EH (cell line): ENCODE results near the gene GNAL.

Source experiments
- DNase-seq: peaks from one replicate; pipeline ENCODE4 v3.0.0-alpha.2; 2015; ENCODE audit warnings: low read depth

The GNAL gene

DNA sequence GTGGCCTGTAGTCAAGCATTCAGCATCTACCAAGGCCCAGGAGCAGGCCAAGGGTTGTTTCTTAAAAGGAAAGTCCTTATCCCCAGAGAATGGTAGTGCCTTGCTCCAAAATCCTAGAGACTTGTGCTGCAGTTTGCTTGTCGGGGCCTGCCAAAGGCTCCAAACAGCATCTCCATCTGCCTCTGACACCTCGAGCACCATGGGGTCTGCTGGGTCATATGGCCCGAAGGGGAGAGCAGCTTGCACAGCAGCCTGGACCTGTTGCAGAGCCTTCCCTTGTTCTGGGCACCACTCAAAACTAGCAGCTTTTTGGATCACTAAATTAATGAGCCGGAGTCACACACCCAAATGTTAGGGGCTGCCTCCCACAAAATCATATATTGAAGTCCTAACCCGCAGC lies 35.7 kb downstream of the GNAL start:
- no peak for DNase-seq

DNA sequence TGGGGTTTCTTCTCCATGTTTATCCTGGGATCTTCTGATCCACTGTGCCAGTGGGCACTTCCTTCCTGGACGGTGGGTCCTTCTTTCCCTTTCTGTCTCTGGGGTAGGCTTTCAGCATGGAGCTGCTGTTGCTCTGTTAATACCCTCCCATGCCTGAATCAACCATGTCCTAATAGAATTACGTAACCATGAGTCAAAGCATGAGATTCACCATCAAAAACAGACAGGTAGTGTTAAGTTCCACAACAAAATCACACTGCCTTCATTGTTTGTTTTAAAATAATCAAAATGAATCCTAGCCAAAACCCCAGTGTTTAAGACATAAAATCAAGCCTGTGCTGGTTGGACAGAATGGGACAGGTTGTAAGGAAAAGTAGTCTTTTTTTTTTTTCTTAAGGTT lies 37.5 kb downstream of the GNAL start:
- DNase-seq: no peak

DNA sequence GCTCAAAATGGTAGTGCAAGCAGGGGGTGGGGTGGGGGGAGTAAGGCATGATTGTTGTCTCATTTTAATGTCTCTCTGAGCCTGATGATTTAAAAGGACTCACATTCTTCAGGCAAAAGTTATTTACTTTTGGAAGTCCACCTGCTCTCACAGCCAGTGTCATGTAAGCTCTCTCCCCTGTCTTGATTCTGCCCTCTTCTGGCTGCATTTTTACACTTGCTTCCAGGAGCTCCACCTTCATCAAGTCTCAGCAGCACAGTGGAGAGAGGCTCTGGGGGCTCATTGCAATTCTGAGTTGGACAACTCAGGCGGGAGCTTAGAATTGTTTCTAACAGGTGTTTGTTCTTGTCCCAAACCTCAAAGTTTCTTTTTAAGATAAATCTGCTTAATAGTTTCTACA lies 39.2 kb downstream of the GNAL start:
- peak; percentile 4 for DNase-seq

DNA sequence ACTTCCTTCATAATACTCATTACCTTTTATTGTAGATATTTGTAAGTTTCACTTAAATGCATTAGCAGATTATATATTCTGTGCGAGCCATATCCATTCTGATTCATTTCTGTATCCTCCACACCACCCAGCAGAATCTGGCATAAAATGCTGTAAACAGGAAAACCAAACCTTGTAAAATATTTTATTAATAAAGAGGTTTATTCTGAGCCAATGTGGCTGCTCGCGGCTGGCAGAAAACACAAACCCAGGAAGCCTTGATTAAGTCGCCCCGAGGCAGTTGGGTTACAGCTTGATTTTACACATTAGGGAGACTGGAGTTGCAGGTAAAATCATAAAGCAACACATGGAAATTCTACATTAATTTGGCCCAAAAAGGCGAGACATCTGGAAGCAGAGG lies 40.5 kb downstream of the GNAL start:
- DNase-seq: no peak

DNA sequence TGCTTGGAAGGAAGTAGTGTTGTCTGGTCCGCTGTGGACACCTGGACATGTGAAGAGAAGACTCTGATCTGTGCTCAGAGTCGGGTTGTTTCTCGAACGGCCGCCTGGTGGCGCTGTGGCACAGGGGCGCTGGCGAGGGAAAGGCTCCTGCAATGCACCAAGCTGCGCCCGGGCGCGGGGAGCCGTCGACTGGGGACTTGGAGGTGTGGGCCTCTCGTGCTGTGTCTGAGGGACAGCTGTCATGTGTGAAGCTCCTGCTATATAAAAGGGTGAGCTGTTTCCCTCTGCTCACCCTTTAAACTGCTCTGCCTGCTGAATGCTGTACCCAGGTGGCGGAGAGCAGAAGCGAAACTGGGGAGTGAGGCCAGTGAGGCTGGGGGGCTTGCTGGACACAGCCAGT lies 44.0 kb downstream of the GNAL start:
- peak; percentile 59 for DNase-seq

- no peak for DNase-seq
Observed at GRCh38 chr18:11736656-11737055, 47.6 kb downstream of the GNAL start.

- no peak for DNase-seq
Observed at GRCh38 chr18:11739893-11740292, 50.8 kb downstream of the GNAL start.

DNA sequence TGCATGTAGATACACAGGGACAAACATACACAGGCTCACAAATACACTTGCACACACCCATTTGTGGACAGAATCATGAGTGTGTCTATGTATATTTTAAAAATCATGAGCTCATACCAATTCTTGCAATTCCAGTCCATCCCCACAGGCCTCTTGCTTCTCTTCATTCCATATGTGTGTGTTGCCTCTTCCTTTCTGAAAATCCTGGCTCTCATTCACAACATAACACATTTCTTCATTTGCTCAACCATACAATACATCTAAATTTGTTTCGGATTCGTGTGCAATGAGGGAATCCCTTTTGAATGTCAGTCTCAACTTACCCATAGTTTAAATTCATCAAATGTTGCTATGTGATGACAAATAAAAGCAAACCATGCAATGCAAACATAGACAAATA lies 51.4 kb downstream of the GNAL start:
- no peak for DNase-seq

DNA sequence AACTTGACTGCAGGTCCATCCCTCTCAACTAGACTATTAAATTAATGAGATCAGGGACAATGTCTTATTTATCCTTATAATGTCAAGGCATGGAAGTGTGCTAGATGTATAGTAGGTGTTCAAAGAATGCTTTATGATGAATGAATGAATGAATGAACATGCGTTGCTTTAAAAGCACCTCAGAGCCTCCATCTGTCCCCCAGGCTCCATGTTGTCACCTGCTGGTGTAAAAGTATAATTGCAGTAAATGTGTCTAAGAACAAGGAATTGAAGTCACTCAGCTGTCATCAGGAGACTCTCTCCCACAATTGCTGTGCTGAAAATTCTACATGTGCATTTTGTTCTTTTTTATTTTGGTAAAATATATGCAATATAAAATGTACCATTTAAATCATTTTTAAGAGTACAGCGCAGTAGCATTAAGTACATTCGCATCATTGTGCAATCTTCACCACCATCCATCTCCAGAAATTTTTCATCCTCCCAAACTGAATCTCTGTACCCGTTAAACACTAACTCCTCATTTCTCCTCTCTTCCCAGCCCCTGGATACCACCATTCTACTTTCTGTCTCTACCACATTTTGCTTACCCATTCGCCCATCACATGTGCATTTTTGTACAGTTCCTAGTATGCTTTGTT lies 52.6 kb downstream of the GNAL start:
- DNase-seq: peak; percentile 5

DNA sequence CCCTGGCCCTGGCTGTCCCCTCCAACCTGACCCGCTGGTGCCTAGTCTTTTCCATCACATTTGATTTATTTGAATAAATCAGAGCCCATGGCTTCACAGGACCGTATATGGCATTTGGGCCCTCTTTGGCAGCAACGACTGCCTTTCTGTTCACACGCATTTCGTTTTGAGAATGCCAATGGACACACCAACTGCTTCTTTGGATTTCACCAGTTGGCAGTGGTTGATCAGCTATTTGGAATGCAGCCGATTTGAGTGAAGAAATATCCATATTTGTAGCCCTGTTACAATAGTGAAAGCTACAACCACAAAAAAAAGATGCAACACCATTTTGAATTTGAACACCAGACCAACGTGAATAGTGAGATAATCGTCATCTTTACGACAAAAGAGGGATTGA lies 56.5 kb downstream of the GNAL start:
- DNase-seq: no peak

GRCh38 chr18:11747286-11747685 lies 58.2 kb downstream of the GNAL start:
- DNase-seq: no peak

- no peak for DNase-seq
Observed at GRCh38 chr18:11747731-11748130, 58.7 kb downstream of the GNAL start.

GRCh38 chr18:11749305-11749704 lies 60.2 kb downstream of the GNAL start:
- no peak for DNase-seq

DNA sequence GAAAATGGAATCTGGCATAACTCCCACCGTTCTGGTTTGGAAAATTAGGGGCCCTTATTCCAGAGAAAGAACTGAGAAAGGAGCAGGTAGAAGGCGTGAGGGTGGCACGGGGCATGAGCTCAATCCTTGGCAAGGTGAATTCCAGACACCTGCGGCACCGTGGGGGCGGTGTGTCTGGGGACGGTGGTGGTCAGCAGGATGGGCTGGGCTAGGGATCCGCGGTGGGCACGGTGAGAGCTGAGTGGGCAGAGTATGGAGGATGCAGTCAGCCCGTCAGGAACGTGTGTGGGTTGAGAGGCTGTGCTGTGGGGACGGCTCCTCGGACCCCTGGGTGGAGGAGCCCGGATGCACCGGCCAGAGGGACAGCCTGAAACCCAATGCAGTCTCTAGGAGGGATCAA lies 61.1 kb downstream of the GNAL start:
- DNase-seq: no peak

- DNase-seq: no peak
Observed at GRCh38 chr18:11750581-11751310, 61.7 kb downstream of the GNAL start.

DNA sequence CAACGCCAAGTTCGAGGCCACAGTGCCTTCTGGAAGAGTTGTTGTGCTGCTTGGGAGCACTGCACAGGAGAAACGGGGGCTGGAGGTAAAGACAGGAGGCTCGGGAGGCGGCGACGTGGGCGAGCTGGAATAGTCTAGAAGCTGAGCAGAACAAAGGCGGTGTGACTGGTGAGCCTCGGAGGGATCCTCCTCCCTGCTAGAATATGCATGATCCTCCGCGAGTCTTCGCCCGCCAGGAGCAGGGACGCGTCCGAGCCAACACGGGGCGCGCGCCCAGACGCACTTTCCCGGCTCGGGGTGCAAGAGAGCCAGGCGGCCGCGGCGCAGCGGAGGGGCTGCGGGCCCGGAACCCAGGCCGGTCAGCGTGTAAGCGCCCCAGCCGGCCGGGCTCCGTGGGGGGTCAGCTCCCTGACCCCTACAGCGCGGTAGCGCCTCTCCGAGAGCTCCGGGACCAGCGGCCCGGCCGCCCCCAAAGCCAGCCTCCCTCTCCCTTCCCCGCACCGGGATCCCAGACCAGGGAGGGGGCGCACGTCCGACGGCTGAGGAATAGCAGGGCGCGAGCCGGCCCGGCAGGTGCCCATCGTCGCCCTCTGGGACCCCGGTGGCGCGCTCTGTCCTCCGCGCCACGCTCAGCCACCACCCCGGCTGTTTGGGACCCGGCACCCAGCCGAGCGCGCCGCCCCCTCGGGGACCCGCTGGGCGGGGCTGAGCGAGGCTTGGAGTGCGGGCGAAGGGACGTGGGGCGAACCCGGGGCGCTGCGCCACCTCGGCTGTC lies 62.5 kb downstream of the GNAL start:
- no peak for DNase-seq

- DNase-seq: peak; percentile 12
Observed at GRCh38 chr18:11752116-11752911, 63.2 kb downstream of the GNAL start.

- no peak for DNase-seq
Observed at GRCh38 chr18:11754979-11755378, 65.9 kb downstream of the GNAL start.

- DNase-seq: no peak
Observed at GRCh38 chr18:11757084-11757590, 68.1 kb downstream of the GNAL start.

GRCh38 chr18:11759456-11759855 lies 70.4 kb downstream of the GNAL start:
- DNase-seq: no peak

- no peak for DNase-seq
Observed at GRCh38 chr18:11760498-11761167, 71.6 kb downstream of the GNAL start.

- DNase-seq: no peak
Observed at GRCh38 chr18:11761553-11761952, 72.5 kb downstream of the GNAL start.
